NOMO-1 treated with DMSO at 0.1 percent for 48 hours (cell line): ENCODE measurements around the gene TIE1.
A peak's percentile ranks its signal among the peaks of the same experiment; 100 is the strongest.

Experiments
- DNase-seq: peaks from one replicate; lab custom pipeline; 2025; ENCODE audit not compliant: unreplicated experiment; lab: John Stamatoyannopoulos, UW

Gene TIE1

DNA sequence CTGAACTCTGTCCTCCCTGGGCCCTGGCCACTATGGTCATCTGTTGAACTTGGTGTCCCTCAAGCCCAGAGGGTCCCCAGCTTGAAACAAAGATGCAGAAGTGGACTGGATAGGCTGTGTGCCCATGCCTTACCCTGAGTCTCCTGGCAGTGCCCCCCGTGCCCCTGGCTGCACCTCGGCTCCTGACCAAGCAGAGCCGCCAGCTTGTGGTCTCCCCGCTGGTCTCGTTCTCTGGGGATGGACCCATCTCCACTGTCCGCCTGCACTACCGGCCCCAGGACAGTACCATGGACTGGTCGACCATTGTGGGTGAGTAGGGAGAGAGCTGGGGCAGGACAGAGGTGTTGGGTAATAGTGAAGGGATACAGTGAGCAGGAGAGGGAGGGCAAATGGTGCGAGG lies 10.7 kb downstream of the TIE1 start:
- no peak for DNase-seq

DNA sequence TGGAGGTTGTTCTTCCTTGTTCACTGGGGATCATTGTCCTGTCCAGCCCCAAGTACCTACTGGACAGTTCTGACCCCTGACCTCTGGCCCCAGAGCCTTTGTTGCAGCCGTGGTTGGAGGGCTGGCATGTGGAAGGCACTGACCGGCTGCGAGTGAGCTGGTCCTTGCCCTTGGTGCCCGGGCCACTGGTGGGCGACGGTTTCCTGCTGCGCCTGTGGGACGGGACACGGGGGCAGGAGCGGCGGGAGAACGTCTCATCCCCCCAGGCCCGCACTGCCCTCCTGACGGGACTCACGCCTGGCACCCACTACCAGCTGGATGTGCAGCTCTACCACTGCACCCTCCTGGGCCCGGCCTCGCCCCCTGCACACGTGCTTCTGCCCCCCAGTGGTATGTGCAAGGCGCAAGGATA lies 11.4 kb downstream of the TIE1 start:
- DNase-seq, result no peak

DNA sequence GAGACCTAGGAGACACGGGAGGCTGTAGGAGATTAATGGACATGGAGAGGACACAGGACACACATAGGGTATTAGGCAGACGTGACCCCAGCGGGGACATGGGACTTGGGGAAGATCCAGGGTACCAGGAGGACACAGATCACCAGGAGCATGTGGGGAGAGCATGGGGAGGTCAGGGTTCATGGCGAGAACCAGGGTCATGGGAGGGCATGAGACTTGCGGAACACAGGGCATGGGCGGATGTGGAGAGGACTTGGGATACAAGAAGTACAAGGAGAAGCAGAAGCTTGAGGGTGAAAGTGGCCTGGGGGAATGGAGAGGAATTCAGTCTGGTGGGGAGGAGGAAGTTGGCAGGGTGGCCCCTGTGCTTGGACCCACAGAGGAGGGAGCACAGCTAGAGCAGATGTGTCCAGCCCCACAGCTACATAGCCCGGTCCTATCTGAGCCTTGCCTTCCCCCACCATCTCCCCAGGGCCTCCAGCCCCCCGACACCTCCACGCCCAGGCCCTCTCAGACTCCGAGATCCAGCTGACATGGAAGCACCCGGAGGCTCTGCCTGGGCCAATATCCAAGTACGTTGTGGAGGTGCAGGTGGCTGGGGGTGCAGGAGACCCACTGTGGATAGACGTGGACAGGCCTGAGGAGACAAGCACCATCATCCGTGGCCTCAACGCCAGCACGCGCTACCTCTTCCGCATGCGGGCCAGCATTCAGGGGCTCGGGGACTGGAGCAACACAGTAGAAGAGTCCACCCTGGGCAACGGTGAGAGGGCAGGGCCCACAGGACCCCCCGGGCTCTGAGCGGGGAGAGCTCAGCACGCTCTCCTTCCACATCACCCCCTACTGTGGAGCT lies 12.1 kb downstream of the TIE1 start:
- DNase-seq, result no peak

DNA sequence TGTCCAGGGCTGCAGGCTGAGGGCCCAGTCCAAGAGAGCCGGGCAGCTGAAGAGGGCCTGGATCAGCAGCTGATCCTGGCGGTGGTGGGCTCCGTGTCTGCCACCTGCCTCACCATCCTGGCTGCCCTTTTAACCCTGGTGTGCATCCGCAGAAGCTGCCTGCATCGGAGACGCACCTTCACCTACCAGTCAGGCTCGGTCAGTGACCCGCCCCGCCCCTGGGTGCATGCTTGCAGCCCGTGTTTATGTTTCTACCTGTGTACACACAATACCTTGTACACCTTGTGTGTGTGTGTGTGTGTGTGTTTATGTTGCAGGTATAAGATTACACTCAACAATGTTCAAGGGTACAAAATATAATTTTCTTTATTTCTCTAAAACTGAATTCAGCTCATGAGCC lies 13.0 kb downstream of the TIE1 start:
- DNase-seq, result no peak

DNA sequence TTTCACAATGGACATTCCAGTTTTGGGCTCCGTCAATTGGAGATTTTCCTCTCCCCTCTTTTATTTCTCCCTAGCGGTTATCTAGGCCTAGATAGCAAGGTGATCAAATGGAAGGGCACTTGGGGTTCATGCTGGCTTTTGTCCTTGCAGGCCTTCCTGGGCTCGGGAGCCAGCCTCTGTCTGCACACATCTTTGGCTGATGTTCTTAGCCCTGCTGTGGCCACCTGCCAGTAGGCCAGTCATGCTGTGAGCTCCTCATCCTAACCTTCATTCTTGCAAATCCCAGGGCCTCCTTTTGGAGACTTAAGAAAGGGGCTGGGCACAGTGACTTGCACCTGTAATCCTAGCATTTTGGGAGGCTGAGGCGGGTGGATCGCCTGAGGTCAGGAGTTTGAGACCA lies 13.5 kb downstream of the TIE1 start:
- DNase-seq, result no peak

DNA sequence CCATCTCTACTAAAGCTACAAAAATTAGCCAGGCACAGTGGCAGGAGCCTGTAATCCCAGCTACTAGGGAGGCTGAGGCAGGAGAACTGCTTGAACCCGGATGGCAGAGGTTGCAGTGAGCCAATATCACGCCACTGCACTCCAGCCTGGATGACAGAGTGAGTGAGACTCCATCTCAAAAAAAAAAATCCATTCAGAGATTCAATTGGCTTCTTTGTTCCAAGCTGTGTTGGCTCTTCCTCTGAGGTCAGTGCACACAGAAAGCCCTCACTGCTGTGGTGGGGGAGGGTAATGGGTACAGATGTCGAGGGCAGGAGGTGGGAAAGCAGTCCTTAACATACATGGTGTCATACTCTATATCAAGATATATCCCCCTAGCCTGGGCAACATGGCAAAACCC lies 14.7 kb downstream of the TIE1 start:
- no peak for DNase-seq

DNA sequence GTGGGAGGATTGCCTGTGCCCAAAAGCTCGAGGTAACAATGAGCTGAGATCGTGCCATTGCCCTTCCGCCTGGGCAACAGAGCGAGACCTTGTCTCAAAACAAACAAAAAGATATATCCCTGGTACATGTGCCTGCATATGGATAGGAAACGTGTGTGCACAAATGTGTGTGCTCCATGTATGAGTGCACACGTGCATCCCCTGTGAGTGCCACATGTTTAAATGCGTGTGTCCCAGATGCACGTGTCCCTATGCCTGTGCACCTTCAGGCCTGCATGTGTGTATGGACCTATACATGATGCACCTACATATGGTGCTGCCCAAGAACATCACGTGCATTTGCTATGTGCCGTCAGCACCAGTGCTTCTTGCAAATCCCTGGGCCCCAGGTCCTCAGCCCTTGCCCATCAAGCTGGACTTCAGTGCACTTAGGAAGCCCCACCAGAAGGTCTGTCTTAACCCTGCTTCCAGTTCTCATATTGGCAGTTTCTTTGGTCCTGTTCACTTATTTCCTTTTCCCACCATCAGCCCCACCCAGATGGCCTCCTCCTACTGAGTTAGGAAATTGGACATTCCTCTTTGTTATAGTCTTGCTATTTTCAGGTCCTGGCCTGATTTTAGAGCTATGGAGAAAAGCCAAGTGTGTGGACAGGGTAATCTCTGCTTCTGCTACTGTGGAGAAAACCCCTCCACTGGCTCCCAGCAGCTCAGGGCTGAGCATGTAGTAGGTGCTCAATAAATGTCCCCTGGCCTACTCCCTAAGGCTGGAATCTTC lies 15.4 kb downstream of the TIE1 start:
- no peak for DNase-seq

DNA sequence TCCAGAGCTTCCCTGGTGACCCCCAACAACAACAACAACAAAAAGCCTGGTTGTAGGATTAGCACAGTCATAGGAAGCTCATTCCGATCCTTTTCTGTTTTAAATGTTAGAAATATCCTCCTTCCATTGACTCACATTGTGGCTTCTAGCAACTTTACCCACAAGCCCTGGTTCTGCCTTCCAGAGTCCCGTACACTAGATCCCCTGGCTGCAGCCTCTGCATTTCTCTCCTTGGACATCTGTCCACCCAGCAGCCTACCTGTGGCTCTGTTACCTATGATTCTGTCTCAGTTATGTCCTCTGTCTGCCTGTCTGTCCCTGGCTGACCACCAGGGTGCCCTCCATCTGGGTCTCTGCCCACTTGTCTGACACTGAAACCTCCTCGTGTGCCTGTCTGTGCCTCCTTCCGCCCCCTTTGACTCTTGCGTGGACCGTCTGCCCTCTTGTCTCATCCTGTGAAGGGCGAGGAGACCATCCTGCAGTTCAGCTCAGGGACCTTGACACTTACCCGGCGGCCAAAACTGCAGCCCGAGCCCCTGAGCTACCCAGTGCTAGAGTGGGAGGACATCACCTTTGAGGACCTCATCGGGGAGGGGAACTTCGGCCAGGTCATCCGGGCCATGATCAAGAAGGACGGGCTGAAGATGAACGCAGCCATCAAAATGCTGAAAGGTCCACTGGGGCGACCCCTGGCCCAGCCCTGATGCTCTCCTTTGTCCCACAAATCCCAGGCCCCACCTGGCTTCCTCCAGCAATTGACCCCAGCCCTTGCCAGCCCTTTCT lies 16.1 kb downstream of the TIE1 start:
- no peak for DNase-seq

DNA sequence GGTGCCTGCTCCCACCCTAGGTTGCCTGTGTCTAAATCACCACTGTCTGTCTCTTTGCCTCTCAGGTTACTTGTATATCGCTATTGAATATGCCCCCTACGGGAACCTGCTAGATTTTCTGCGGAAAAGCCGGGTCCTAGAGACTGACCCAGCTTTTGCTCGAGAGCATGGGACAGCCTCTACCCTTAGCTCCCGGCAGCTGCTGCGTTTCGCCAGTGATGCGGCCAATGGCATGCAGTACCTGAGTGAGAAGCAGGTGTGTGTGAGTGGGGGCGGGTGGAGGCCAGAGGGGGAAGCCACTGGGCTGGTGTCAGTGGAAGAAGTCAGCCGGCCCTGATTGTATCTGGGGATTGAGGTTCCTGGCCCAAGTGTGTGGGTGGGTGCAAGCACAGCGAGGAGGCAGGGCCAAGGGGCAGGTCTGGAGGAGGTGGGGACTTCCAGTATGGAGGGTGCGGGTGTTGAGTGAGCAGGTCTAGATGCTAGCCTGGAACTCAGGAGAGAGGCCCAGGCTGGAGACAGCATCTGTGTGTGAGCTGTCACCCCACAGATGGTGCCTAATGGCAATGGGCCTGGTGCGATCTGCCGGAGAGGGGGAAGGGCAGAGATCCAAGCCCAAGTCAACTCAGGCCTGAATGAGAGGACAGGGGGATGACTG lies 17.2 kb downstream of the TIE1 start:
- no peak for DNase-seq

DNA sequence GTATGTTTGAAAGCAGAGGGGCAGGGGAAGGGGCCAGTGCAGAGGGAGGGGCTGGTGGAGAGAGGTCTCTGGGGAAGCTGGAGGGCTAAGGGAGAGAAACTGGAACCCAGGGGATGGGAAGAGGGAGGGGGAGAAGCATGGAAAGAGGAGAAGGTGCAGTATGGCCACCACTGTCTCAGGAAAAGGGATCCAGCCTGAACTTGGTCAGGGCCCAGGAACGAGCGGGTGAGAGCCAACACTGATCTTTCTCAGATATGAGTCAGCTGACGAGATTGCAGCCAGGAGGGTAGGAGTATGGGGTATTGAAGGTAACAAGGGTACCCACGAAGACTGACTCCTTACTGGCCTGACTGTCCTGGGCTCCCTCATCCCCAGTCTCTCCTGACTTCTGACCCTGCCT lies 18.0 kb downstream of the TIE1 start:
- DNase-seq, result no peak

DNA sequence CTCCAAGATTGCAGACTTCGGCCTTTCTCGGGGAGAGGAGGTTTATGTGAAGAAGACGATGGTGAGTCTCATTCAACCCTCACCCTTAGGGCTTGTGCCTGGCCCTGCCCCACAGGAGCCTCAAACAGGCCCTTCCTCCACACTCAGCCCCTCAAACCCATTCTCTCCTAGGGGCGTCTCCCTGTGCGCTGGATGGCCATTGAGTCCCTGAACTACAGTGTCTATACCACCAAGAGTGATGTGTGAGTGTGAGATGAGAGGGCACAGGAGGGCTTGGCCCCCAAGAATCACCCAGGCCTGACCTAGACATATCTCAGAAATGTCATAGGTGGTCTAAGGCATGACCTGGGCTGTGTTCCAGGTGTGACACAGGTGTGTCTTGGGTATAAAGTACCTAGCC lies 18.5 kb downstream of the TIE1 start:
- DNase-seq, result no peak

DNA sequence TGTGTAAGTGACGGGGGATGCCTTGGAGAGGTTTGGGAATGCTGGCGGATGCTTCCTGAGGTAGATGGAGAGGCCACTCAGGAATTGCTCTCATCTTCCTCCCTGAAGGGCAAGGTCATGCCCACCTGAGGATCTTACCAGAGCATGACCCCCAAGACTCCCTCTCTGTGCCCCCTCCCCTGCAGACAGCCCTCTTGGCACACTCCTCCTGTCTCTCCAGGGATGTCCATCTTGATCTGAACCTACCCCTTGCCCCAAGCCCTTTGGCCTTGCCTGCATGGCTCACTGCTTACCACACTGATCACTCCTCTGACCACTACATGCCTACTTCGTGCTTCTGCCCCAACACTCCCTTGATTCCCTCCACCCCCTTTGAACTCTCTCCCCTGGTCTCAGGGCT lies 19.0 kb downstream of the TIE1 start:
- no peak for DNase-seq

DNA sequence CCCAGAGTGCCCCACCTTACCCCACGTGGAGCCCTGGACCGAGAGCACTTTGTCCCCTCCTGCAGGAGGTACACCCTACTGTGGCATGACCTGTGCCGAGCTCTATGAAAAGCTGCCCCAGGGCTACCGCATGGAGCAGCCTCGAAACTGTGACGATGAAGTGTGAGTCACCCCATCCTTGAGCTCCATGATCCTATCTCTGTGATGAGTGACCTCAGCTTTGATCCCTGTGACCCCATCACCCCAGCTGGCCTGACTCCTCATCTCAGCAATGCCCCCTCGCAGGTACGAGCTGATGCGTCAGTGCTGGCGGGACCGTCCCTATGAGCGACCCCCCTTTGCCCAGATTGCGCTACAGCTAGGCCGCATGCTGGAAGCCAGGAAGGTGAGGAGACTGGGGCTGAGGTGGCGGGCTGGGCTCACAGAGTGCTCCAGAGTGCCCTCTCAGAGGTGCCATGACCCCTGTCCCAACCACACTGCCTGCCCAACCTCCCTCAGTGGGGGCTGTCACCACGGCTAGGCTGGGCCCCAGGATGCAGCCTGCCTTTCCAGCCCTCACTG lies 20.6 kb downstream of the TIE1 start:
- DNase-seq, result no peak

DNA sequence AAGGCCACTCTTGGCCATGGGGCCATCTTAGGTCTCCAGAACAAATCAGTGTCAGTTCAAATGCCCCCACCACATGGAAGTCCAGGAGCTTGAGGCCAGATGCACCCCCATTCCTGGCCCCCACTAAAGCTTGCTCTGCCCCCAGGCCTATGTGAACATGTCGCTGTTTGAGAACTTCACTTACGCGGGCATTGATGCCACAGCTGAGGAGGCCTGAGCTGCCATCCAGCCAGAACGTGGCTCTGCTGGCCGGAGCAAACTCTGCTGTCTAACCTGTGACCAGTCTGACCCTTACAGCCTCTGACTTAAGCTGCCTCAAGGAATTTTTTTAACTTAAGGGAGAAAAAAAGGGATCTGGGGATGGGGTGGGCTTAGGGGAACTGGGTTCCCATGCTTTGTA lies 21.7 kb downstream of the TIE1 start:
- no peak for DNase-seq

DNA sequence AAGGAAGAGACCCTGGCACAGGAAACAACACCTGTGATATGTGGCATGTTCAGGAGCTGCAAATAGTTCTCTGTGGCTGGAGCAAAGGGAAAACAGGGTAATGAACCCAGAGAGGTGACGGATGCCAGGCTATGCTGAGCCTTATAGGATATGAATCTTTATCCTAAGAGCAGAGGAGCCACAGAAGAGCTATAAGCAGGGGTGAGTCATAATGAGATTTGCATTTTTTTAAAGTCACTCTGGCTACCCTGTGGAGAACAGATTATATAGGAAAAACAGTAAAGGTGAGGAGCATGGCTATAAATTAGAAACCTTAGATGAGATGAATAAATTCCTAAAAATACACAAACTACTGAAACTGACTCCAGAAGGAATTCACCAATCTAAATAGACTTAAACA lies 24.0 kb downstream of the TIE1 start:
- no peak for DNase-seq

DNA sequence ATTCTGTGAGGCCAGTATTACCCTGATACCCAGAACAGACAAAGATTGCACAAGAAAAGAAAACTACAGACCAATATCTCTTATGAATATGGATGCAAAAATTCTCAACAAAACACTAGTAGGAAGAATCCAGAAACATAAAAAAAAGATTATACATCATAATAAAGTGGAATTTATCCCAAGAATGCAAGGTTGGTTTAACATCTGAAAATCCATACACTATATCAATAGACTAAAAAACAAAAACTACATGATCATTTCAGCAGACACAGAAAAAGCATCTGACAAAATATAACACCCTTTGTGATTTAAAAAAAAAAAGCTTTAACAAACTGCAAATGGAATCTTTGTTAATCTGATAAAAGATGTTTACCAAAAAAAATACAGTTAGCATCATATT lies 24.6 kb downstream of the TIE1 start:
- DNase-seq, result no peak

DNA sequence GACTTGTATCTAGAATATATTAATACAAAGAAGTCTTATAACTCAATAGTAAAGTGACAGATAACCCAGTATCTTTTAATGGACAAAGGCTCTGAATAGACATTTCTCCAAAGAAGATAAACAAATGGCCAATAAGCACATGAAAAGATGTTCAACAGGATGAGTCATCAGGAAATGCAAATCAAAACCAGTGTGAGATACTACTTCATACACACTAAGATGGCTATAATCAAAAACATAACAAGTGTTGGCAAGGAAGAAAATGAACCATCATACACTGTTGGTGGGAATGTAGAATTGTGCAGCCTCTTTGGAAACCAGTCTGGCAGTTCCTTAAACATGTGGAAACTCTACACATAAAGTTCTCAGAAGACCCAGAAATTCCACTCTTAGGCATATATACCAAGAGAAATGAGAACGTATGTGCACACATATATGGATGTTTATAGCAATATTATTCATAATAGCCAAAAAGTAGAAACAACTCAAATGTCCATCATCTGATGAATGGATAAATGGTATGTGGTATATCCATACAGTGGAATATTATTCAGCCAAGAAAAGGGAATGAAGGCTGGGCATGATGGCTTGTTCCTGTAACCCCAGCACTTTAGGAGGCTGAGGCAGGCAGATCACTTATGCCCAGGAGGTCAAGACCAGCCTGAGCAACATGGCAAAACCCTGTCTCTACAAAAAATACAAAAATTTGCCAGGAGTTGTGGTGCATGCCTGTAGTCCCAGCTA lies 26.9 kb downstream of the TIE1 start:
- DNase-seq, result no peak

DNA sequence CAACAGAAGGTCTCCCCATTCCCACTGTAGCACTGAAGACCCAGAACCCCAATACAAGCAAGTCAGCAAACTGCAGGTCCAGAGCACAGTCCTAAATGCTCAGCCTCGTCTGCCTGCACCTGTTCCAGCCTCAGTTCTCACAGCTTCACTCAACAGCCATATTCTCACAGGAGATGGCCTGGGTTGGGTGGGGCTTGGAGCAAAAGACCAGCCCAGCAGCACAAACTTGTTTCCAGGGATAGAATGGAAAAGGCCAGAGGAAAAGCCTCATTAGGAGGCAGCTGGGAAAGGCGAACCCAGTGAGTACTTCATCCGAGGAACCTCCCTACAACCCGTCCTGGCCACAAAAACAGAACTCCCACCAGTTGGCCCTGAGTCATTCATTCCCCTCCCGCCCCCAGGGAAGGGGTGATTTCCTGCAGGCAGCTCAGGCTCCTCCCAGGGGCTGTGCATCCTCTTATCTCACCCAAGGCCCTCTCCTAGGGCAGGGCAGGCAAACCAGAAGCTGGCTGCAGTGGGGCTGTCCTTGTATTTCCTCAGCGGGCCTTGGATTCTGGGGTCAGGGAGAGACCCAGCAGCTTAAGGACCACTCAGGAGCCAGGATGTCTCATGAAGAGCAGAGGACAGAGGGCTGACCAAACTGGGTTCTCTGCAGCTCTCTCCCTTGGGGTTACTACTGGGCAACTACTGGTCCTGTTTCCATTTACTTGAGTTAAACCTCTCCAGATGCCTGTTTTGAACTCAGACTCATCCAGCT lies 29.4 kb downstream of the TIE1 start:
- peak; percentile 51 for DNase-seq

DNA sequence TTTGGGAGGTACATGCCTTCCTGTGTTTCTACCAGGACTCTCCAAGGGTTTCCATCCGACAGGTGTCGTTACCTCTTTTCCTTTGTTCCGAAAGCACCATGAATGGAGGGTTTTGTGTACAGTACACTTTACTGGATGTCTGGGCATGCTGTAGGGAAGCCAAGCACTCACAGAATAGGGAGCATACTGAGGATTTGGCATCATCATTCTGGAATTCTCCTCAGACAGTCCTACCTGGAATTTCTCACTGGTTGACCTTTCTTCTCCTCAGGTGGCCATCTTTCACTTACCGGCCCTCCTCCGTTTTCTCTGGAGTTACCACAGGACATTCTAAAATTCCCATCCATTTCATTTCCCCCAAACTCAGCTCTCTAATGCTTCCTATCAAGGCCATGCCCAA lies 30.9 kb downstream of the TIE1 start:
- no peak for DNase-seq
